Kidney (tissue), 14 donors: ENCODE data around the gene SIM1. TPM values are rescaled to one million over a fixed set of nuclear protein-coding genes. Genes with fewer than 3 reads are reported as not detected.

Source experiments
- DNase-seq, 5 donors: peaks; one replicate each; pipeline ENCODE4 v3.0.0-alpha.2; 2013 to 2020
- FAIRE-seq: peaks from 2 replicates; lab custom pipeline; 2012; peaks lifted over from hg19 to GRCh38; lab: Jason Lieb, UNC
- H3K27ac ChIP-seq, 2 donors: one replicate each; pipeline ENCODE4 v1.7.0; 2013; ENCODE audit warnings: low read depth in 2 of 2, low read length in 2 of 2, inconsistent platforms in 1 of 2
- H3K27me3 ChIP-seq: one replicate; pipeline ENCODE4 v1.7.1; 2013; ENCODE audit warnings: low read length, inconsistent platforms; ENCODE audit not compliant: control insufficient read depth, insufficient read depth
- H3K36me3 ChIP-seq, 3 donors: one replicate each; pipeline versions ENCODE4 v1.7.0 to v1.7.1; 2013; ENCODE audit warnings: low read length in 3 of 3, control low read depth in 1 of 3, inconsistent platforms in 1 of 3; ENCODE audit not compliant: insufficient read depth in 3 of 3, control insufficient read depth in 2 of 3
- H3K4me1 ChIP-seq, 3 donors: one replicate each; pipeline versions ENCODE4 v1.7.0 to v1.7.1; 2013; ENCODE audit warnings: low read length in 3 of 3, inconsistent platforms in 1 of 3, low read depth in 1 of 3; ENCODE audit not compliant: control insufficient read depth in 2 of 3, insufficient read depth in 2 of 3
- H3K4me3 ChIP-seq, 3 donors: one replicate each; pipeline versions ENCODE4 v1.7.0 to v1.8.1; 2013; ENCODE audit warnings: low read length in 3 of 3, control low read depth in 1 of 3, inconsistent platforms in 1 of 3
- H3K9ac ChIP-seq, 3 donors: one replicate each; pipeline versions ENCODE4 v1.7.0 to v1.7.1; 2013; ENCODE audit warnings: low read length in 3 of 3, control low read depth in 1 of 3, inconsistent platforms in 1 of 3
- H3K9me3 ChIP-seq, 3 donors: one replicate each; pipeline versions ENCODE4 v1.7.0 to v1.7.1; 2013; ENCODE audit warnings: low read length in 3 of 3, control low read depth in 1 of 3, inconsistent platforms in 1 of 3; ENCODE audit not compliant: control insufficient read depth in 2 of 3, insufficient read depth in 1 of 3
- intact Hi-C: fragments of 100-400 bp; cut with DNase I; formaldehyde crosslinking; loops from one replicate; pipeline ENCODE4 v1.11.1; 2022
- polyA plus RNA-seq: library from polyadenylated mRNA; stranded (reverse); fragments of 350-450 nt; fragmentation: Illumina TruSeq; extraction: RNeasy Lipid Tissue Mini Kit (QIAGEN cat#74804); gene quantifications from one replicate; pipeline ENCODE4 v1.2.3, GENCODE V29; 2014; ENCODE audit warnings: low read depth, low replicate concordance; ENCODE audit not compliant: insufficient read depth
- total RNA-seq: library from RNA; stranded (reverse); fragmentation: NEBNext Ultra II Directional; extraction: Animal tissue kit (Norgen Biotek cat#: 25700); gene quantifications from one replicate; pipeline ENCODE4 v1.2.1, GENCODE V29; 2021
- TF ChIP-seq, protein P1 (sequence below): IDR thresholded peaks from 3 replicates; pipeline ENCODE4 v1.5.1; 2012; ENCODE audit warnings: mild to moderate bottlenecking, moderate library complexity, borderline replicate concordance; ENCODE audit not compliant: insufficient read depth; ENCODE audit errors: extremely low read depth
- donor health status: control.
- donor health status: control.
- donor health status: control.
- donor health status: control.
- donor health status: control.
- donor health status: DM: yes; HTN: yes; CAD: no.
- donor health status: Normal renal cell carcinoma (clear cell type).

SIM1 gene
- total and polyA plus RNA-seq, 2 donors from 2014 or later, result 4.4 to 31.8 TPM

DNA sequence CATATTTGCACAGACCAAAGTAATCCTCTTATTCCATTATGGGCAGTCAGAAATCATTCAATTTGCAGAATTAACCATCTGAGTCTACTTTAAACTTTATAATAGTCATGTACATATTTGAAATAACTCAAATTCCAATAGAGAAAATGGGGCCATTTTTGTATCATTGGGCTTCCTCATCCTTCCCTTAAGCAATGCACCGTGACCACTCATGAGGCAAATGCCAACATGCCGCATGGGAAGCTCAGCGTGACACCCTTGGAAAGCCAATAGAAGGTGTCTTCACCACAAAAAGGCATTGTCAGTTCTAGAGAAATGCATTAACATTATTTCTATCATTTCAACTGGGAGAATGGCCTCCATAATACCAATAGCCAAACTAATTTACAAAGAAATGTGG is 38.5 kb downstream of the SIM1 start:
- DNase-seq, result no peak
- TF ChIP-seq, protein P1, sequence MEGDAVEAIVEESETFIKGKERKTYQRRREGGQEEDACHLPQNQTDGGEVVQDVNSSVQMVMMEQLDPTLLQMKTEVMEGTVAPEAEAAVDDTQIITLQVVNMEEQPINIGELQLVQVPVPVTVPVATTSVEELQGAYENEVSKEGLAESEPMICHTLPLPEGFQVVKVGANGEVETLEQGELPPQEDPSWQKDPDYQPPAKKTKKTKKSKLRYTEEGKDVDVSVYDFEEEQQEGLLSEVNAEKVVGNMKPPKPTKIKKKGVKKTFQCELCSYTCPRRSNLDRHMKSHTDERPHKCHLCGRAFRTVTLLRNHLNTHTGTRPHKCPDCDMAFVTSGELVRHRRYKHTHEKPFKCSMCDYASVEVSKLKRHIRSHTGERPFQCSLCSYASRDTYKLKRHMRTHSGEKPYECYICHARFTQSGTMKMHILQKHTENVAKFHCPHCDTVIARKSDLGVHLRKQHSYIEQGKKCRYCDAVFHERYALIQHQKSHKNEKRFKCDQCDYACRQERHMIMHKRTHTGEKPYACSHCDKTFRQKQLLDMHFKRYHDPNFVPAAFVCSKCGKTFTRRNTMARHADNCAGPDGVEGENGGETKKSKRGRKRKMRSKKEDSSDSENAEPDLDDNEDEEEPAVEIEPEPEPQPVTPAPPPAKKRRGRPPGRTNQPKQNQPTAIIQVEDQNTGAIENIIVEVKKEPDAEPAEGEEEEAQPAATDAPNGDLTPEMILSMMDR, result no peak
- H3K27me3 ChIP-seq, result no peaks in the 10 kb centered on the region
- H3K4me1 ChIP-seq, result no peaks in the 10 kb centered on the region
- no peak overlapping the region for H3K4me3 ChIP-seq
- intact Hi-C loops, result no loop called here
- H3K9ac ChIP-seq, result no peak overlapping the region
- H3K27ac ChIP-seq, result no peak overlapping the region
- no peaks in the 10 kb centered on the region for H3K9me3 ChIP-seq
- no peak for FAIRE-seq
- no peaks in the 10 kb centered on the region for H3K36me3 ChIP-seq

- Histone ChIP-seq H3K36me3 (no peaks in the 10 kb centered on the region), H3K27ac (no peak overlapping the region), H3K4me3 (no peak overlapping the region), H3K9me3 (no peaks in the 10 kb centered on the region), H3K9ac (no peak overlapping the region), H3K4me1 (no peaks in the 10 kb centered on the region), H3K27me3 (no peaks in the 10 kb centered on the region)
- DNase-seq (no peak), FAIRE-seq (no peak)
- TF ChIP-seq, protein P1, result no peak
- intact Hi-C loops, result no loop called here
These were observed 44.0 kb downstream of the SIM1 start for GRCh38 chr6:100420711-100421110.

DNA sequence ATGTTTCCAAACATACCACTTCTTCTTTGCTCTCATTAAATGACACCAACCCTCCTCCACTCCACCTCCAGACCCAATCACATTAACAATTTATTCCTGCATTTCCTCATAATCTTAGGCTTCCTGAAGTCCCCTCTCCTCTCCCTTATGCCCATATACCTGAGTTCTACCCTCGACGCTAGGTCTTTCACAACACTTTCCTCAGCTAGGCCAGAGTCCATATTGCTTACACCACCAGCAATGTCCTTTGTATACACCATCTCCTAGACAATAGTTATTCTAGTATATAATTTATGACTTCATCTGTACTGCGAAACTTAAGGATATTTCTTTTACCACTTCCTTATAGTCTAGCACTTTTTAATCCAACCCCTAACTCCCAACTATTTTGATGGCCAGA is 47.7 kb downstream of the SIM1 start:
- FAIRE-seq (no peak), DNase-seq (no peak)
- no peaks in the 10 kb centered on the region for H3K27me3 ChIP-seq
- no peaks in the 10 kb centered on the region for H3K36me3 ChIP-seq
- H3K27ac ChIP-seq, result no peak overlapping the region
- intact Hi-C loops, result no loop called here
- H3K4me1 ChIP-seq, result no peaks in the 10 kb centered on the region
- H3K9ac ChIP-seq, result no peak overlapping the region
- no peaks in the 10 kb centered on the region for H3K9me3 ChIP-seq
- TF ChIP-seq, protein P1, result no peak
- H3K4me3 ChIP-seq, result no peak overlapping the region

DNA sequence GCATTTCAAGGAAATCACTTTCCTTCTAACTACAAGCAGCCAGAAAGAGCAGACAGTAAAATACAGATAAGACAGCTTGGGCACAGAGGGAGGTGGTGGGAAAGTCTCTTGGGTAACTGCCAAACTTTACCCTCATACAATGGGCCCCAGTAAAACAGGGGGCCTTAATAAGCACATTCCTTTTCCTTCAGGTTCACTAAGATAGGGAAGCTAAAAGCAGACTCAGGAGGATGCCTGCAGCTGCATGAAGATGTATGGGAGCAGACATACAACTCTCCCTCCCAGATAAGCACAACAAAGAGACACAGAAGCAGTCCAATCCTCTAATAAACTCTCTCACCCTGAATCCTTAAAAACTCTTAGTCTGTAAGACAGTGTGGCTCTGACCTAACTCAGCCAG is 49.0 kb downstream of the SIM1 start:
- intact Hi-C loops, result no loop called here
- H3K27ac ChIP-seq, result no peak overlapping the region
- no peak overlapping the region for H3K4me3 ChIP-seq
- no peaks in the 10 kb centered on the region for H3K9me3 ChIP-seq
- no peaks in the 10 kb centered on the region for H3K27me3 ChIP-seq
- FAIRE-seq (no peak), DNase-seq (no peak)
- H3K9ac ChIP-seq, result no peak overlapping the region
- TF ChIP-seq, protein P1, result no peak
- H3K4me1 ChIP-seq, result no peaks in the 10 kb centered on the region
- no peaks in the 10 kb centered on the region for H3K36me3 ChIP-seq
